ENCODE data around the gene SEMA7A.
"Not testable (repeated sequence)": the region's sequence is repeated elsewhere in the genome, so short reads cannot be mapped to it uniquely, and the experiment has no call there.

The SEMA7A gene

GRCh38 chr15:74392451-74392830 is 41.3 kb downstream of the SEMA7A start:
- Histone ChIP-seq H3K79me2 (ENCODE audit: low read length) (no peaks in the 10 kb centered on the region), H3K27me3 (replicated peaks; ENCODE audit: insufficient read depth, low read length) (no peaks in the 10 kb centered on the region), H3F3A (ENCODE audit: insufficient read depth, low read length) (no peaks in the 10 kb centered on the region), H3K4me1 (ENCODE audit: low read length) (peaks cover 6% of the 10 kb centered on the region), H3K36me3 (replicated peaks; ENCODE audit: insufficient read depth, low read length) (no peaks in the 10 kb centered on the region), H3K9me3 (replicated peaks; ENCODE audit: insufficient read depth, low read length) (no peaks in the 10 kb centered on the region), H3K27ac (ENCODE audit: low read length) (no peak overlapping the region), H2AFZ (ENCODE audit: low read length) (no peak overlapping the region), H3K4me2 (ENCODE audit: low read depth, low read length) (no peak overlapping the region), H3K9me2 (replicated peaks; ENCODE audit: insufficient read depth, low read length) (no peaks in the 10 kb centered on the region), H3K9ac (ENCODE audit: low read length) (no peak overlapping the region), H3K4me3 (ENCODE audit: low read length) (no peak overlapping the region), H4K20me1 (ENCODE audit: insufficient read depth, low read length) (no peaks in the 10 kb centered on the region)
- TF ChIP-seq EZH2 (optimal IDR thresholded peaks at IDR 0.05; ENCODE audit: low read depth, low read length) = no peak
- no peak for TF ChIP-seq EZH2phosphoT487 (IDR thresholded peaks at IDR 0.05; ENCODE audit: low read length)
- TF ChIP-seq, protein P1, sequence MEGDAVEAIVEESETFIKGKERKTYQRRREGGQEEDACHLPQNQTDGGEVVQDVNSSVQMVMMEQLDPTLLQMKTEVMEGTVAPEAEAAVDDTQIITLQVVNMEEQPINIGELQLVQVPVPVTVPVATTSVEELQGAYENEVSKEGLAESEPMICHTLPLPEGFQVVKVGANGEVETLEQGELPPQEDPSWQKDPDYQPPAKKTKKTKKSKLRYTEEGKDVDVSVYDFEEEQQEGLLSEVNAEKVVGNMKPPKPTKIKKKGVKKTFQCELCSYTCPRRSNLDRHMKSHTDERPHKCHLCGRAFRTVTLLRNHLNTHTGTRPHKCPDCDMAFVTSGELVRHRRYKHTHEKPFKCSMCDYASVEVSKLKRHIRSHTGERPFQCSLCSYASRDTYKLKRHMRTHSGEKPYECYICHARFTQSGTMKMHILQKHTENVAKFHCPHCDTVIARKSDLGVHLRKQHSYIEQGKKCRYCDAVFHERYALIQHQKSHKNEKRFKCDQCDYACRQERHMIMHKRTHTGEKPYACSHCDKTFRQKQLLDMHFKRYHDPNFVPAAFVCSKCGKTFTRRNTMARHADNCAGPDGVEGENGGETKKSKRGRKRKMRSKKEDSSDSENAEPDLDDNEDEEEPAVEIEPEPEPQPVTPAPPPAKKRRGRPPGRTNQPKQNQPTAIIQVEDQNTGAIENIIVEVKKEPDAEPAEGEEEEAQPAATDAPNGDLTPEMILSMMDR (IDR thresholded peaks at IDR 0.05; ENCODE audit: low read length) = no peak
- peak; percentile 2 for DNase-seq

GRCh38 chr15:74391582-74392450 is 41.9 kb downstream of the SEMA7A start:
- no peak overlapping the region for H2AFZ ChIP-seq (ENCODE audit: low read length)
- TF ChIP-seq, protein P1 (IDR thresholded peaks at IDR 0.05; ENCODE audit: low read length) = no peak
- no peak for TF ChIP-seq EZH2 (optimal IDR thresholded peaks at IDR 0.05; ENCODE audit: low read depth, low read length)
- TF ChIP-seq EZH2phosphoT487 (IDR thresholded peaks at IDR 0.05; ENCODE audit: low read length) = no peak
- H3K27me3 ChIP-seq (replicated peaks; ENCODE audit: insufficient read depth, low read length) = no peaks in the 10 kb centered on the region
- H3K4me1 ChIP-seq (ENCODE audit: low read length) = no peaks in the 10 kb centered on the region
- no peaks in the 10 kb centered on the region for H4K20me1 ChIP-seq (ENCODE audit: insufficient read depth, low read length)
- no peak overlapping the region for H3K9ac ChIP-seq (ENCODE audit: low read length)
- no peaks in the 10 kb centered on the region for H3K9me3 ChIP-seq (replicated peaks; ENCODE audit: insufficient read depth, low read length)
- no peaks in the 10 kb centered on the region for H3K79me2 ChIP-seq (ENCODE audit: low read length)
- no peak overlapping the region for H3K4me2 ChIP-seq (ENCODE audit: low read depth, low read length)
- H3F3A ChIP-seq (ENCODE audit: insufficient read depth, low read length) = no peaks in the 10 kb centered on the region
- H3K36me3 ChIP-seq (replicated peaks; ENCODE audit: insufficient read depth, low read length) = no peaks in the 10 kb centered on the region
- no peak overlapping the region for H3K4me3 ChIP-seq (ENCODE audit: low read length)
- H3K9me2 ChIP-seq (replicated peaks; ENCODE audit: insufficient read depth, low read length) = no peaks in the 10 kb centered on the region
- no peak for DNase-seq
- no peak overlapping the region for H3K27ac ChIP-seq (ENCODE audit: low read length)

DNA sequence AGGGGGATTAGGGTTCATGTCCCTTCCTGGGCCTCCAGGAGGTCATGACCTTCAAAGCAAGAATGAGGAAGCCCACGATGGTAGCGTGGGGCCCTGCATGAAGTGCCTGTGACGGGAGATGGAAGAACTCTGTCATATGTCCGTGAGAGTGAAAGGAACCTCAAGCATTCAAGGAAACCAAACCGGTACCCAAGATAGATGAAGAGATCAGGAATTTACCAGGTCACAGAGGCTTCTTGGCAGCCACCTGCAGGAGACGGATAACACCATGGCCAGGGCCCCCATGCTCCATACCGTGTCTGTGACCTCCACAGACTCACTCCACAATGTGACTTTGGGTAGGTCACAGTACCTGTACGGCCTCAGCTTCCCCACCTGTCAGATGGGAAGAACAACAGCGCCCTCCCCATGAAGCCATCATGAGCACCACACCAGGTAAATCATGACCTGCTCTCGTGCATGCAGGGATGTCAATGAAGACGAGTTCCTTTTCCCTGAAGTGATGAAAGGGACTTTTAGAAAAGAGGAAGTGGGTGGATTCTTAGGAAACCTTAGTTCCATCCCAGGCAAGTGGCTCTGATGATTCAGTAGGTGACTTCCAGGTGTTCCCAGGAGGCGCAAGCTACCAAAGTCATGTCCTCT is 43.0 kb downstream of the SEMA7A start:
- Histone ChIP-seq H4K20me1 (ENCODE audit: insufficient read depth, low read length) (no peaks in the 10 kb centered on the region), H3K27me3 (replicated peaks; ENCODE audit: insufficient read depth, low read length) (no peaks in the 10 kb centered on the region), H3K27ac (ENCODE audit: low read length) (no peak overlapping the region), H3K36me3 (replicated peaks; ENCODE audit: insufficient read depth, low read length) (no peaks in the 10 kb centered on the region), H3K9me2 (replicated peaks; ENCODE audit: insufficient read depth, low read length) (no peaks in the 10 kb centered on the region), H3K79me2 (ENCODE audit: low read length) (no peaks in the 10 kb centered on the region), H2AFZ (ENCODE audit: low read length) (no peak overlapping the region), H3K9ac (ENCODE audit: low read length) (no peak overlapping the region), H3K4me1 (ENCODE audit: low read length) (peaks cover 5% of the 10 kb centered on the region), H3K4me3 (ENCODE audit: low read length) (no peak overlapping the region), H3K4me2 (ENCODE audit: low read depth, low read length) (no peak overlapping the region), H3F3A (ENCODE audit: insufficient read depth, low read length) (peaks cover under 1% of the 10 kb centered on the region; the same call in 1 of the 2 replicates), H3K9me3 (replicated peaks; ENCODE audit: insufficient read depth, low read length) (no peaks in the 10 kb centered on the region)
- no peak for TF ChIP-seq EZH2phosphoT487 (IDR thresholded peaks at IDR 0.05; ENCODE audit: low read length)
- TF ChIP-seq EZH2 (optimal IDR thresholded peaks at IDR 0.05; ENCODE audit: low read depth, low read length) = no peak
- TF ChIP-seq, protein P1 (IDR thresholded peaks at IDR 0.05; ENCODE audit: low read length) = no peak
- DNase-seq = peak; percentile 2

GRCh38 chr15:74390049-74390646 is 43.6 kb downstream of the SEMA7A start:
- H3K4me1 ChIP-seq (ENCODE audit: low read length) = peaks cover 11% of the 10 kb centered on the region
- H3K9ac ChIP-seq (ENCODE audit: low read length); H4K20me1 ChIP-seq (ENCODE audit: insufficient read depth, low read length); H3K36me3 ChIP-seq (replicated peaks; ENCODE audit: insufficient read depth, low read length); H3K27ac ChIP-seq (ENCODE audit: low read length); H3K4me2 ChIP-seq (ENCODE audit: low read depth, low read length); H2AFZ ChIP-seq (ENCODE audit: low read length); H3F3A ChIP-seq (ENCODE audit: insufficient read depth, low read length); H3K27me3 ChIP-seq (replicated peaks; ENCODE audit: insufficient read depth, low read length); H3K9me3 ChIP-seq (replicated peaks; ENCODE audit: insufficient read depth, low read length); H3K4me3 ChIP-seq (ENCODE audit: low read length); H3K9me2 ChIP-seq (replicated peaks; ENCODE audit: insufficient read depth, low read length); H3K79me2 ChIP-seq (ENCODE audit: low read length); DNase-seq: not testable (repeated sequence)
